Activated CD4-positive, alpha-beta T cell treated with anti-CD3 and anti-CD28 coated beads for 36 hours (primary cell): Measurements from ENCODE around the gene SBF2. TPM values are rescaled to one million over a fixed set of nuclear protein-coding genes. Genes with fewer than 3 reads are reported as not detected.

Source experiments
- ATAC-seq: fragments of 200-7000 bp; cut with Tn5 transposase; one replicate; pipeline ENCODE4 v1.10.0; 2021; ENCODE audit warnings: mild to moderate bottlenecking, moderate library complexity
- CTCF ChIA-PET: fragments of 350-600 bp; sonication (Branson Sonifier 250); formaldehyde crosslinking; loops from one replicate; lab custom pipeline; 2021; ENCODE audit warnings: antibody characterized with exemption; lab: Charles Lee
- POLR2A ChIA-PET: fragments of 350-600 bp; sonication (Branson Sonifier 250); formaldehyde crosslinking; loops from one replicate; lab custom pipeline; 2021; ENCODE audit warnings: antibody characterized with exemption, inconsistent platforms; lab: Charles Lee
- DNase-seq: peaks from one replicate; pipeline ENCODE4 v3.0.0-alpha.2; 2020
- H3K27ac Mint-ChIP-seq: one replicate; pipeline ENCODE4 v1.8.0; 2021; ENCODE audit warnings: mixed read lengths
- H3K27me3 Mint-ChIP-seq: one replicate; pipeline ENCODE4 v1.8.0; 2021; ENCODE audit warnings: mixed read lengths
- H3K36me3 Mint-ChIP-seq: one replicate; pipeline ENCODE4 v1.8.0; 2021; ENCODE audit warnings: low read depth, mixed read lengths
- H3K4me1 Mint-ChIP-seq: one replicate; pipeline ENCODE4 v1.8.0; 2021; ENCODE audit warnings: mixed read lengths
- H3K4me3 Mint-ChIP-seq: one replicate; pipeline ENCODE4 v1.8.0; 2021; ENCODE audit warnings: mild to moderate bottlenecking, moderate library complexity, mixed read lengths
- H3K9me3 Mint-ChIP-seq: one replicate; pipeline ENCODE4 v1.8.0; 2021; ENCODE audit warnings: low read depth, mixed read lengths
- intact Hi-C, 2 experiments: fragments of 100-400 bp; cut with DNase I in 1 of 2; cut with micrococcal nuclease in 1 of 2; formaldehyde crosslinking; loops; one replicate each; pipeline versions ENCODE4 v1.14.2 to v1.15.1; 2022 to 2024; cut with DNase I, micrococcal nuclease
- total RNA-seq, 2 experiments: library from RNA; stranded (reverse); gene quantifications; one replicate each; pipeline ENCODE4 v1.2.3, GENCODE V29; 2021

The SBF2 gene
- total RNA-seq, 2 experiments from 2014 or later = 7.1 to 8.1 TPM

GRCh38 chr11:9796854-9797253, 497.2 kb downstream of the SBF2 start:
- H3K36me3 Mint-ChIP-seq = peaks cover 7% of the 10 kb centered on the region
- ATAC-seq = no peak
- H3K27me3 Mint-ChIP-seq = no peaks in the 10 kb centered on the region
- H3K4me3 Mint-ChIP-seq = no peak overlapping the region
- no peak overlapping the region for H3K27ac Mint-ChIP-seq
- intact Hi-C loops = no loop called here
- no peaks in the 10 kb centered on the region for H3K4me1 Mint-ChIP-seq
- H3K9me3 Mint-ChIP-seq = no peaks in the 10 kb centered on the region
- ChIA-PET POLR2A (no interaction called here), CTCF (interaction anchor here (0.9 to 1.0 kb wide), 2 partner anchors 9 to 559 kb away, joined by 3 read pairs; no protein-coding TSS in a partner anchor)
- no peak for DNase-seq

- POLR2A ChIA-PET = no interaction called here
- no peak for ATAC-seq
- Mint-ChIP-seq H3K27me3 (no peaks in the 10 kb centered on the region), H3K4me3 (no peak overlapping the region), H3K36me3 (peaks cover 7% of the 10 kb centered on the region), H3K27ac (no peak overlapping the region), H3K9me3 (no peaks in the 10 kb centered on the region), H3K4me1 (no peaks in the 10 kb centered on the region)
- intact Hi-C loops = no loop called here
- DNase-seq = no peak
- CTCF ChIA-PET = interaction anchor here (0.6 to 1.0 kb wide), 3 partner anchors 9 to 560 kb away, joined by 3 read pairs; no protein-coding TSS in a partner anchor
Measured at GRCh38 chr11:9796266-9796665, 497.8 kb downstream of the SBF2 start.

- intact Hi-C loops = no loop called here
- ATAC-seq (no peak), DNase-seq (no peak)
- Mint-ChIP-seq H3K4me1 (no peaks in the 10 kb centered on the region), H3K27ac (no peak overlapping the region), H3K4me3 (no peak overlapping the region), H3K27me3 (no peaks in the 10 kb centered on the region), H3K36me3 (peaks cover 9% of the 10 kb centered on the region), H3K9me3 (no peaks in the 10 kb centered on the region)
- POLR2A ChIA-PET = no interaction called here
- CTCF ChIA-PET = interaction anchor here (0.5 to 0.6 kb wide), 2 partner anchors 68 to 869 kb away, joined by 3 read pairs; no protein-coding TSS in a partner anchor
Measured at GRCh38 chr11:9790703-9791102, 503.3 kb downstream of the SBF2 start.

GRCh38 chr11:9789910-9790309, 504.1 kb downstream of the SBF2 start:
- H3K9me3 Mint-ChIP-seq = no peaks in the 10 kb centered on the region
- peaks cover 13% of the 10 kb centered on the region for H3K36me3 Mint-ChIP-seq
- no peaks in the 10 kb centered on the region for H3K4me1 Mint-ChIP-seq
- ChIA-PET CTCF (no interaction called here), POLR2A (no interaction called here)
- intact Hi-C loops = no loop called here
- H3K27me3 Mint-ChIP-seq = no peaks in the 10 kb centered on the region
- no peak overlapping the region for H3K27ac Mint-ChIP-seq
- no peak overlapping the region for H3K4me3 Mint-ChIP-seq
- DNase-seq (no peak), ATAC-seq (no peak)

GRCh38 chr11:9787981-9788521, 506.0 kb downstream of the SBF2 start:
- intact Hi-C loops = no loop called here
- no peak for ATAC-seq
- no peak for DNase-seq
- CTCF ChIA-PET = no interaction called here
- Mint-ChIP-seq H3K36me3 (peaks cover 15% of the 10 kb centered on the region), H3K27me3 (no peaks in the 10 kb centered on the region), H3K27ac (no peak overlapping the region), H3K4me1 (no peaks in the 10 kb centered on the region), H3K9me3 (no peaks in the 10 kb centered on the region), H3K4me3 (no peak overlapping the region)
- POLR2A ChIA-PET = no interaction called here

GRCh38 chr11:9787260-9787659, 506.8 kb downstream of the SBF2 start:
- CTCF ChIA-PET = no interaction called here
- no peak overlapping the region for H3K4me3 Mint-ChIP-seq
- H3K9me3 Mint-ChIP-seq = no peaks in the 10 kb centered on the region
- H3K36me3 Mint-ChIP-seq = peaks cover 15% of the 10 kb centered on the region
- intact Hi-C loops = no loop called here
- POLR2A ChIA-PET = no interaction called here
- H3K4me1 Mint-ChIP-seq = no peaks in the 10 kb centered on the region
- H3K27me3 Mint-ChIP-seq = no peaks in the 10 kb centered on the region
- no peak for DNase-seq
- H3K27ac Mint-ChIP-seq = no peak overlapping the region
- no peak for ATAC-seq

- H3K4me3 Mint-ChIP-seq = no peak overlapping the region
- intact Hi-C loops = no loop called here
- ChIA-PET POLR2A (no interaction called here), CTCF (interaction anchor here (0.5 kb wide), 1 partner anchor 1028 kb away, joined by 3 read pairs; no protein-coding TSS in a partner anchor)
- H3K9me3 Mint-ChIP-seq = no peaks in the 10 kb centered on the region
- no peaks in the 10 kb centered on the region for H3K27me3 Mint-ChIP-seq
- no peaks in the 10 kb centered on the region for H3K4me1 Mint-ChIP-seq
- DNase-seq = no peak
- no peak for ATAC-seq
- H3K36me3 Mint-ChIP-seq = peaks cover 16% of the 10 kb centered on the region
- H3K27ac Mint-ChIP-seq = no peak overlapping the region
Measured at GRCh38 chr11:9784602-9785315, 509.3 kb downstream of the SBF2 start.

GRCh38 chr11:9783986-9784385, 510.0 kb downstream of the SBF2 start:
- POLR2A ChIA-PET = no interaction called here
- DNase-seq (no peak), ATAC-seq (no peak)
- no peaks in the 10 kb centered on the region for H3K27me3 Mint-ChIP-seq
- no peak overlapping the region for H3K27ac Mint-ChIP-seq
- H3K4me1 Mint-ChIP-seq = no peaks in the 10 kb centered on the region
- CTCF ChIA-PET = no interaction called here
- H3K36me3 Mint-ChIP-seq = peaks cover 18% of the 10 kb centered on the region
- intact Hi-C loops = no loop called here
- H3K9me3 Mint-ChIP-seq = no peaks in the 10 kb centered on the region
- no peak overlapping the region for H3K4me3 Mint-ChIP-seq

- Mint-ChIP-seq H3K4me1 (no peaks in the 10 kb centered on the region), H3K4me3 (no peak overlapping the region), H3K36me3 (peaks cover 14% of the 10 kb centered on the region), H3K27ac (no peak overlapping the region), H3K9me3 (no peaks in the 10 kb centered on the region), H3K27me3 (no peaks in the 10 kb centered on the region)
- ATAC-seq (no peak), DNase-seq (no peak)
- ChIA-PET CTCF (interaction anchor here (0.6 kb wide), 1 partner anchor 182 kb away, joined by 5 read pairs; no protein-coding TSS in a partner anchor), POLR2A (no interaction called here)
- intact Hi-C loops = no loop called here
Measured at GRCh38 chr11:9780929-9781328, 513.1 kb downstream of the SBF2 start.

- POLR2A ChIA-PET = no interaction called here
- Mint-ChIP-seq H3K4me1 (no peaks in the 10 kb centered on the region), H3K9me3 (no peaks in the 10 kb centered on the region), H3K27me3 (no peaks in the 10 kb centered on the region), H3K4me3 (no peak overlapping the region), H3K36me3 (peaks cover 11% of the 10 kb centered on the region), H3K27ac (no peak overlapping the region)
- CTCF ChIA-PET = no interaction called here
- intact Hi-C loops = no loop called here
- DNase-seq (no peak), ATAC-seq (no peak)
Measured at GRCh38 chr11:9777525-9777924, 516.5 kb downstream of the SBF2 start.

- Mint-ChIP-seq H3K27me3 (no peaks in the 10 kb centered on the region), H3K36me3 (peaks cover 11% of the 10 kb centered on the region), H3K27ac (no peak overlapping the region), H3K4me3 (no peak overlapping the region), H3K9me3 (no peaks in the 10 kb centered on the region), H3K4me1 (no peaks in the 10 kb centered on the region)
- ATAC-seq (no peak), DNase-seq (no peak)
- intact Hi-C loops = no loop called here
- POLR2A ChIA-PET = no interaction called here
- CTCF ChIA-PET = interaction anchor here (1.2 kb wide), 1 partner anchor 18 kb away, joined by 5 read pairs; no protein-coding TSS in a partner anchor
Measured at GRCh38 chr11:9777066-9777465, 517.0 kb downstream of the SBF2 start.

- DNase-seq (no peak), ATAC-seq (no peak)
Measured at GRCh38 chr11:9776203-9776602, 517.8 kb downstream of the SBF2 start.

More at GRCh38 chr11:9776203-9776602, 517.8 kb downstream of the SBF2 start:
- no peaks in the 10 kb centered on the region for H3K4me1 Mint-ChIP-seq
- POLR2A ChIA-PET = no interaction called here
- CTCF ChIA-PET = interaction anchor here (0.6 to 1.2 kb wide), 3 partner anchors 17 to 526 kb away, joined by 3 to 5 read pairs (median 3); no protein-coding TSS in a partner anchor
- peaks cover 13% of the 10 kb centered on the region for H3K36me3 Mint-ChIP-seq
- H3K9me3 Mint-ChIP-seq = no peaks in the 10 kb centered on the region
- intact Hi-C loops = no loop called here
- no peaks in the 10 kb centered on the region for H3K27me3 Mint-ChIP-seq
- H3K27ac Mint-ChIP-seq = no peak overlapping the region
- H3K4me3 Mint-ChIP-seq = no peak overlapping the region
